AG10803 (cell line): ENCODE data around the gene C1GALT1C1L.
"Not testable (repeated sequence)": the region's sequence is repeated elsewhere in the genome, so short reads cannot be mapped to it uniquely, and the experiment has no call there.

ENCODE experiments used
- DNase-seq: peaks from one replicate; pipeline ENCODE4 v3.0.0; 2010; ENCODE audit warnings: low read depth
- H3K4me3 ChIP-seq: 2 replicates; pipeline ENCODE4 v1.5.1; 2011; ENCODE audit warnings: mild to moderate bottlenecking, low read length, control low read depth
- CTCF ChIP-seq: conservative IDR thresholded peaks from 2 replicates; pipeline ENCODE4 v1.5.1; 2011; ENCODE audit warnings: mild to moderate bottlenecking, low read length, control low read depth, inconsistent platforms

The C1GALT1C1L gene

GRCh38 chr2:43714164-43714563 is 37.9 kb upstream of the C1GALT1C1L start:
- TF ChIP-seq CTCF, result no peak
- peak; percentile 33 for DNase-seq
- H3K4me3 ChIP-seq, result no peak overlapping the region

GRCh38 chr2:43710866-43711265 is 34.6 kb upstream of the C1GALT1C1L start:
- TF ChIP-seq CTCF, result no peak
- H3K4me3 ChIP-seq, result no peak overlapping the region
- DNase-seq, result no peak

GRCh38 chr2:43708891-43709290 is 32.7 kb upstream of the C1GALT1C1L start:
- no peak for DNase-seq
- TF ChIP-seq CTCF, result no peak
- H3K4me3 ChIP-seq, result no peak overlapping the region

- no peak for TF ChIP-seq CTCF
Measured at GRCh38 chr2:43708178-43708577, 31.9 kb upstream of the C1GALT1C1L start.

GRCh38 chr2:43707255-43708015 is 31.2 kb upstream of the C1GALT1C1L start:
- H3K4me3 ChIP-seq, result no peak overlapping the region
- no peak for TF ChIP-seq CTCF
- DNase-seq, result peak; percentile 68

More at GRCh38 chr2:43708178-43708577, 31.9 kb upstream of the C1GALT1C1L start:
- DNase-seq, result no peak
- H3K4me3 ChIP-seq, result no peak overlapping the region

GRCh38 chr2:43701111-43701510 is 24.9 kb upstream of the C1GALT1C1L start:
- no peak for TF ChIP-seq CTCF
- H3K4me3 ChIP-seq, result no peak overlapping the region
- no peak for DNase-seq

- DNase-seq, result no peak
- TF ChIP-seq CTCF, result no peak
- no peak overlapping the region for H3K4me3 ChIP-seq
Measured at GRCh38 chr2:43699761-43700160, 23.5 kb upstream of the C1GALT1C1L start.

- not testable (repeated sequence) for H3K4me3 ChIP-seq, DNase-seq
Measured at GRCh38 chr2:43698140-43698539, 21.9 kb upstream of the C1GALT1C1L start.
